ENCODE data around the gene KRTAP5-11. TPM values are rescaled to one million over a fixed set of nuclear protein-coding genes. Genes with fewer than 3 reads are reported as not detected.

Gene KRTAP5-11, protein sequence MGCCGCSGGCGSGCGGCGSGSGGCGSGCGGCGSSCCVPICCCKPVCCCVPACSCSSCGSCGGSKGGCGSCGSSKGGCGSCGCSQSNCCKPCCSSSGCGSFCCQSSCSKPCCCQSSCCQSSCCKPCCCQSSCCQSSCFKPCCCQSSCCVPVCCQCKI
- not detected in 2 replicates for total RNA-seq (2021; fragmentation: NEBNext Ultra II Directional; extraction: Animal tissue kit (Norgen Biotek cat#: 25700))
- not detected in 2 replicates for polyA plus RNA-seq (2011; rRNA removed)
- polyA plus RNA-seq (2011; cell fraction: cytosol; rRNA removed), result not detected
- polyA plus RNA-seq (2011; cell fraction: nucleus; rRNA removed), result not detected
- polyA plus RNA-seq (2012, experiment 1 of 2), result 0.33 TPM in 1 of 4 replicates, not detected in the others
- not detected for polyA plus RNA-seq (2012, experiment 2 of 2)
- polyA plus RNA-seq (2013, experiment 1 of 2), result not detected
- not detected for polyA plus RNA-seq (2013, experiment 2 of 2)
- not detected in 2 replicates for polyA minus RNA-seq (2011; rRNA and poly(A)+ RNA removed)
- polyA minus RNA-seq (2011; cell fraction: cytosol; rRNA and poly(A)+ RNA removed), result not detected
- polyA minus RNA-seq (2011; cell fraction: nucleus; rRNA and poly(A)+ RNA removed), result not detected
- long read RNA-seq, experiment 1, result 0 reads
- long read RNA-seq, experiment 2, result 0 reads

DNA sequence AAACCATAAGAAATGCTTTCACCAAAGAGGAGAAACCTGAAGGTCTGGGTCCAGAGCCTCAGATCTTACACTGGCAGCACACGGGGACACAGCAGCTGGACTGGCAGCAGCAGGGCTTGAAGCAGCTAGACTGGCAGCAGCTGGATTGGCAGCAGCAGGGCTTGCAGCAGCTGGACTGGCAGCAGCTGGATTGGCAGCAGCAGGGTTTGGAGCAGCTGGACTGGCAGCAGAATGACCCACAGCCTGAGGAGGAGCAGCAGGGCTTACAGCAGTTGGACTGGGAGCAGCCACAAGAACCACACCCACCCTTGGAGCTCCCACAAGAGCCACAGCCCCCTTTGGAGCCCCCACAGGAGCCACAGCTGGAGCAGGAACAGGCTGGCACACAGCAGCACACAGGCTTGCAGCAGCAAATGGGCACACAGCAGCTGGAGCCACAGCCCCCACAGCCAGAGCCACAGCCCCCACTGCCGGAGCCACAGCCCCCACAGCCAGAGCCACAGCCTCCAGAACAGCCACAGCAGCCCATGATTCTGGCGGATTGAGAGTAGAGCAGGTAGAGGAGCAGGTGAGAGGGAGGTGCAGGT, at the start of gene KRTAP5-11:
KRTAP5-11 (minus strand) TSS at position 567 of the 587 bp plus-strand sequence; CDS start at position 529, 38 bp downstream.
- Histone ChIP-seq H3K4ac (replicated peaks; ENCODE audit: insufficient read length, low read depth, low read length) (no peak within 1 kb of the TSS), H2BK20ac (ENCODE audit: low read length) (no peak within 1 kb of the TSS; the same call in 1 of the 2 replicates), H2BK15ac (ENCODE audit: low read length) (0 out of 2 replicates have a peak within 1 kb of the TSS, but pooled peaks have one; percentile 72), H3K14ac (ENCODE audit: insufficient read length) (no peak within 1 kb of the TSS), H3K23me2 (ENCODE audit: low read depth, low read length) (peaks cover 4% of the 10 kb centered on the region; the same call in 1 of the 2 replicates), H4K8ac (ENCODE audit: extremely low read depth, insufficient read depth, low read length) (no peak within 1 kb of the TSS; the same call in 1 of the 2 replicates), H3K23ac (ENCODE audit: insufficient read length) (no peak within 1 kb of the TSS), H3K36me3 (ENCODE audit: control insufficient read depth in 2 of 4, insufficient read depth in 4 of 4, low read length in 3 of 4) (no peaks in the 10 kb centered on the region), H3K27me3 (replicated peaks in 1 of 4; ENCODE audit: control insufficient read depth in 3 of 4, extremely low read depth in 1 of 4, insufficient read depth in 3 of 4, low read length in 3 of 4) (peaks cover 0 to 5% (median 1%) of the 10 kb centered on the region in 4 experiments; a peak in 2 of 7 replicates), H3K56ac (replicated peaks; ENCODE audit: insufficient read length, low read depth, low read length) (no peak within 1 kb of the TSS), H3K4me2 (ENCODE audit: insufficient read depth in 1 of 2, low read depth in 2 of 2, low read length in 2 of 2) (no peak within 1 kb of the TSS), H3K9ac (replicated peaks in 1 of 4; ENCODE audit: extremely low read depth in 1 of 4, low read depth in 3 of 4, low read length in 3 of 4) (no peak within 1 kb of the TSS), H2AK5ac (ENCODE audit: low read depth, low read length) (no peak within 1 kb of the TSS), H3K9me3 (ENCODE audit: insufficient read depth in 2 of 2, low read depth in 1 of 2, low read length in 1 of 2) (no peaks in the 10 kb centered on the region), H4K20me1 (replicated peaks in 1 of 2; ENCODE audit: control insufficient read depth in 1 of 2, insufficient read depth in 2 of 2, low read length in 2 of 2) (peaks cover 0 to 4% of the 10 kb centered on the region in 2 experiments), H3K79me1 (ENCODE audit: low read depth, low read length) (no peaks in the 10 kb centered on the region), H3K4me1 (replicated peaks in 1 of 4; ENCODE audit: control insufficient read depth in 3 of 4, insufficient read depth in 4 of 4, low read length in 3 of 4) (peaks cover 0 to 3% (median 3%) of the 10 kb centered on the region in 4 experiments; a peak in 4 of 7 replicates), H2BK12ac (ENCODE audit: low read depth, low read length) (no peak within 1 kb of the TSS), H3K27ac (ENCODE audit: low read depth, low read length) (no peak within 1 kb of the TSS), H2BK120ac (replicated peaks; ENCODE audit: low read depth, low read length) (no peak within 1 kb of the TSS), H3K79me2 (ENCODE audit: control insufficient read depth in 1 of 2, insufficient read depth in 2 of 2, low read length in 2 of 2) (no peaks in the 10 kb centered on the region; a peak in 1 of 4 replicates), H4K91ac (replicated peaks; ENCODE audit: insufficient read length, low read length) (no peak within 1 kb of the TSS), H4K5ac (ENCODE audit: insufficient read length, low read depth, low read length) (no peak within 1 kb of the TSS), H3K4me3 (ENCODE audit: extremely low read depth in 1 of 4, insufficient read depth in 2 of 4, low read depth in 3 of 4, low read length in 4 of 4) (no peak within 1 kb of the TSS), H3K18ac (ENCODE audit: extremely low read depth, low read length) (no peak within 1 kb of the TSS), H2BK5ac (ENCODE audit: low read depth, low read length) (no peak within 1 kb of the TSS), H2AFZ (ENCODE audit: low read length) (no peak within 1 kb of the TSS)
- CTCF ChIA-PET (ENCODE audit: partially characterized antibody), result interaction anchor here (1.1 to 2.5 kb wide), 3 partner anchors 10 to 135 kb away, joined by 3 to 11 read pairs (median 4); no protein-coding TSS in a partner anchor
- DNase-seq (ENCODE audit: low read depth in 1 of 2, low spot score in 2 of 2) (no peak), FAIRE-seq (no peak)
- WGBS, 2 experiments (ENCODE audit: extremely low coverage in 1 of 2, insufficient coverage in 1 of 2, insufficient read length in 1 of 2, insufficient replicate concordance in 2 of 2, low coverage in 1 of 2, low lambda C conversion rate in 2 of 2, missing lambda C conversion rate in 1 of 2), result 81% methylated on average over 3 of the region's 3 CpGs; no CpG with 5 or more reads in 1 of the 2 experiments
- POLR2A ChIA-PET (ENCODE audit: partially characterized antibody), result no interaction called here
- TF ChIP-seq RBBP5 (IDR thresholded peaks at IDR 0.05; ENCODE audit: borderline replicate concordance, low read depth, low read length) (no peak), RFX5 (IDR thresholded peaks at IDR 0.05; ENCODE audit: borderline replicate concordance, low read depth, low read length) (no peak), RNF2 (IDR thresholded peaks at IDR 0.05; ENCODE audit: borderline replicate concordance, low read depth, low read length, missing control alignments, poor library complexity, severe bottlenecking) (no peak), POU5F1 (IDR thresholded peaks at IDR 0.05; ENCODE audit: low read depth, low read length) (no peak), RXRA (IDR thresholded peaks at IDR 0.05; ENCODE audit: insufficient read depth, low read depth, low read length) (no peak), CBX5 (IDR thresholded peaks at IDR 0.05; ENCODE audit: low read depth, low read length) (no peak), ASH2L (IDR thresholded peaks at IDR 0.05; ENCODE audit: low read length) (no peak)
- TF ChIP-seq, protein P1, sequence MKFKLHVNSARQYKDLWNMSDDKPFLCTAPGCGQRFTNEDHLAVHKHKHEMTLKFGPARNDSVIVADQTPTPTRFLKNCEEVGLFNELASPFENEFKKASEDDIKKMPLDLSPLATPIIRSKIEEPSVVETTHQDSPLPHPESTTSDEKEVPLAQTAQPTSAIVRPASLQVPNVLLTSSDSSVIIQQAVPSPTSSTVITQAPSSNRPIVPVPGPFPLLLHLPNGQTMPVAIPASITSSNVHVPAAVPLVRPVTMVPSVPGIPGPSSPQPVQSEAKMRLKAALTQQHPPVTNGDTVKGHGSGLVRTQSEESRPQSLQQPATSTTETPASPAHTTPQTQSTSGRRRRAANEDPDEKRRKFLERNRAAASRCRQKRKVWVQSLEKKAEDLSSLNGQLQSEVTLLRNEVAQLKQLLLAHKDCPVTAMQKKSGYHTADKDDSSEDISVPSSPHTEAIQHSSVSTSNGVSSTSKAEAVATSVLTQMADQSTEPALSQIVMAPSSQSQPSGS (IDR thresholded peaks at IDR 0.05; ENCODE audit: low read length), result no peak

All from H1 (cell line).